GM12801 (cell line): ENCODE results near the gene PTPN14.

Experiments used
- TF ChIP-seq, protein P1 (sequence below): IDR thresholded peaks from one replicate; pipeline ENCODE4 v1.5.1; 2011; ENCODE audit warnings: control low read depth; ENCODE audit not compliant: insufficient read length; ENCODE audit errors: extremely low read depth

PTPN14 gene

DNA sequence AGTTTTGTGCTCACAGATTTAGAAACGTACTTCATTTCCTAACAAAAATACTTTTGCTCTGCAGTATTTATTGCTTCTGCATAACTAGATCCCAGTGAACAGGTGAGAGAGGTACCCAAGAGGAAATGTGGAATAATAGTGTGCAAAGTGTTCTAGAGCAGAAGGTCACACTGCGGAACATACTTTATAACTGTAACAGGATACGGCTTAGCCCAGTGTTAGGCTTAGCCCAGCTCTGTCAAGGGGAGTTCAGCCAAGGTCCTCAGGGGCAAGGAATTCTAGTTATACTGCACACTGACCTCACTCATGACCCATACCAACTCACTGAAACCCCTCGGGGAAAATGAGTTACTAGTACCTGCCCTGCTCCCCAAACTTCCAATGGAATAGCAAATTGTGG lies 55.3 kb downstream of the PTPN14 start:
- TF ChIP-seq, protein P1, sequence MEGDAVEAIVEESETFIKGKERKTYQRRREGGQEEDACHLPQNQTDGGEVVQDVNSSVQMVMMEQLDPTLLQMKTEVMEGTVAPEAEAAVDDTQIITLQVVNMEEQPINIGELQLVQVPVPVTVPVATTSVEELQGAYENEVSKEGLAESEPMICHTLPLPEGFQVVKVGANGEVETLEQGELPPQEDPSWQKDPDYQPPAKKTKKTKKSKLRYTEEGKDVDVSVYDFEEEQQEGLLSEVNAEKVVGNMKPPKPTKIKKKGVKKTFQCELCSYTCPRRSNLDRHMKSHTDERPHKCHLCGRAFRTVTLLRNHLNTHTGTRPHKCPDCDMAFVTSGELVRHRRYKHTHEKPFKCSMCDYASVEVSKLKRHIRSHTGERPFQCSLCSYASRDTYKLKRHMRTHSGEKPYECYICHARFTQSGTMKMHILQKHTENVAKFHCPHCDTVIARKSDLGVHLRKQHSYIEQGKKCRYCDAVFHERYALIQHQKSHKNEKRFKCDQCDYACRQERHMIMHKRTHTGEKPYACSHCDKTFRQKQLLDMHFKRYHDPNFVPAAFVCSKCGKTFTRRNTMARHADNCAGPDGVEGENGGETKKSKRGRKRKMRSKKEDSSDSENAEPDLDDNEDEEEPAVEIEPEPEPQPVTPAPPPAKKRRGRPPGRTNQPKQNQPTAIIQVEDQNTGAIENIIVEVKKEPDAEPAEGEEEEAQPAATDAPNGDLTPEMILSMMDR = no peak

DNA sequence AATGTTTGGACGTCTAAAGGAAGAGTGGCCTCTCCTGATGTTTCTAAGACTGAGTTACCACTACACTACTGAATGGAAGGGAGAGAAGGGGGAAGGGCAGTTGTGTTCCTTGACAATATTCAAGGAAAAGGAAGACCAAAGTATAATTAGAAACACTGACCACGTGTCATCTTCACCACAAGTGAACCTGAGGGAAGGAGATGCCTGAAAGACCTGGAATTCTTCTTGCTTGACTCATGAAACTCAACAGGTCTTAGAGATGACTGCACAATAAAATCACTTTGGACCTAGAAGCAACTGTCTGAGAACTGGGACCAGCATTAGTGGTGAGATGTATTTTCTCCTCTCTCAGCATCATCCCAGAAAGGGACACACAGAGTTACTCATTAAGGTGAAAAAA lies 56.7 kb downstream of the PTPN14 start:
- TF ChIP-seq, protein P1 = no peak

DNA sequence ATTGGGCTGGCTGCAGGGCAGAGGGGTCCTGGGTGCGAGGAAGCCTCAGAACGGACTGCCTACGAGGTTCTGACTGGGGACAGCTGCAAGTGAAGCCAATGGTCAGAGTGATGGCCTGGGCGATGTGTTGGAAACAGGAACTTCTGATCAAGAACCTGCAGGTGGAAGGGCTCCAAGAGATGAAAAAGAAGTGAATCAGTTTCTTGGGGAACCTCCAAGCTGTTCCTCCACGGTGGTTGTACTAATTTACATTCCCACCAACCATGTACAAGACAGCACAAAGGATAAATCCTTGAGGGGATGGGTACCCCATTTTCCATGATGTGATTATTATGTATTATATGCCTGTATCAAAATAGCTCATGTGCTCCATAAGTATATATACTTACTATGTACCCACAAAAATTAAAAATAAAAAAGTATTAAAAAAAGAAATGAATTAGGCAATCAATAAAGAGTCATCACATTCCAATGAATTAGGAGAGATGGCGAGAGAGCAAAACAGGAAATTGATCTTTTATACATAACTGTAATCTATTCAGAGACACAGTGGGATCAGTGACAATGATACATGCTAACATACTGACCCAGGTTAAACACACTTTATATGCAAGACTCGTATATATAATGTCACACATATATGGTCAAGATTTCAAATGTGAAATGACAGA lies 58.1 kb downstream of the PTPN14 start:
- TF ChIP-seq, protein P1 = no peak

DNA sequence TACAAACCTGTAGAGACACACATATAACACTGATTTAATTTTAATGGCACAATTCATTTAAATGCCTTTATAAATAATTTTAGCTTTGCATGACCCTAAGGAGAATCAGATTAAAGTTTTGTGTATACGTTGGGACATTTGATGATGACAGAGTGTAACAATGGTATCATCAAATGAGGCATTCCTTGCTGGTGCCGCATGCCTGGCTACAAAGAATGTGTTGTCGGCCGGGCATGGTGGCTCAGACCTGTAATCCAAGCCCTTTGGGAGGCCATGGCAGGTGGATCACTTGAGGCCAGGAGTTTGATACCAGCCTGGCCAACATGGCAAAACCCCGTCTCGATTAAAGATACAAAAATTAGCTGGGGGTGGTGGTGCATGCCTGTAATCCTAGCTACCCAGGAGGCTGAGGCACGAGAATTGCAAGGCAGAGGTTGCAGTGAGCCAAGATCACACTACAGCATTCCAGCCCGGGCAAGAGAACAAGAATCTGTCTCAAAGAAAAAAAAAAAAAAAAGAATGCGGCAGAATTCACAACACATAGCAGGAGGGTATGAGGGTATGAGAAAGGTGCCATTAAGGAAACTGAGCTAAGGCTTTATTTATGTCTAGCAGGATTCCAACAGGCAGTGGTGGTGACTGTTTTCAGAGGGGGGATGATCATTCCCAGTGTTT lies 58.9 kb downstream of the PTPN14 start:
- TF ChIP-seq, protein P1 = no peak

DNA sequence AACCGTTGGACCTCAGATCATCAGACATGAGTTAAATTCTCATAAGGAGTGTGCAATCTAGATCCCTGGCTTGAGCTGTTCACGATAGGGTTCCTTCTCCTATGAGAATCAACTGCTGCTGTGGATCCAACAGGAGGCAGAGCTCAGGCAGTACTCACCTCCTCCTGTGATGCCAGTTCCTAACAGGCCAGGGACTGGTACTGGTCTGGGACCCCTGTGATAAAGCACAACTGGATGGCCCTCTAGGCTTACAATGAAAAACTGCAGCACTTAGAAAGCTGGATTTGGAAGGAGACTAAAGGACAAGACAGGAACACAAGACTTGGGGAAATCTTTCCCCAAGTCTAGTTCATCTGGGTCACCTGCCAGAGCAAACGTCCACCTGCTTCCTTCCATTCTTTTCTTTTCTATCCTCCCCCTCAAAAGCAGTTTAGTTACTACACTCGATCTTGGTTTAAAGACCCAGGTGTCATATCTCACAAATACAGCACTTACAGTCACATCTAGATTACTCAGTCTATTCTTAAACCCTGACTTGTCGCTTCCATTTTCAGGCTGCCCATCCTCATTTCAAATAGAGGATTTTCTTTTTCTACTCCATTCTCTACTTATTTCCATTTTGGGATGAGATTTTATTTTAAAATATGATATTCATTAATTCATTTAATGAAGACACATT lies 59.8 kb downstream of the PTPN14 start:
- TF ChIP-seq, protein P1 = no peak

DNA sequence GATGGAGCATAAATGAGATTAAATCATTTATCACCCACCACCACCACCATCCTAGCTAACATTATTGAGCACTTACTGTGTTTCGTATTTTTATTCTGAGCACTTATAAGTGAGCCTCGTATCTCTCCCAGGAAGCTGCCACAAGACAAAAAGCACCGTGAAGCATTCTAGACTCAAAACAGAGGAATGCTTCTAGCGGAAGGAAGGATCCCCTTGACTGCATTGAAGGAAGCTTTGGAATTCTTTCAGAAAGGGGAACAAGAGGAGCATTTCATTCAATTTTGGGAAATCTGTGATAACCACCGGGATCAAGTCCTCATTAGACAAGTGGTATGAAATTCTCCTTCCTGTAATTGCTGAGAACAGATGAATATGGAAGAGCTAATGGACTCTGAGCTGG lies 66.3 kb downstream of the PTPN14 start:
- TF ChIP-seq, protein P1 = no peak

DNA sequence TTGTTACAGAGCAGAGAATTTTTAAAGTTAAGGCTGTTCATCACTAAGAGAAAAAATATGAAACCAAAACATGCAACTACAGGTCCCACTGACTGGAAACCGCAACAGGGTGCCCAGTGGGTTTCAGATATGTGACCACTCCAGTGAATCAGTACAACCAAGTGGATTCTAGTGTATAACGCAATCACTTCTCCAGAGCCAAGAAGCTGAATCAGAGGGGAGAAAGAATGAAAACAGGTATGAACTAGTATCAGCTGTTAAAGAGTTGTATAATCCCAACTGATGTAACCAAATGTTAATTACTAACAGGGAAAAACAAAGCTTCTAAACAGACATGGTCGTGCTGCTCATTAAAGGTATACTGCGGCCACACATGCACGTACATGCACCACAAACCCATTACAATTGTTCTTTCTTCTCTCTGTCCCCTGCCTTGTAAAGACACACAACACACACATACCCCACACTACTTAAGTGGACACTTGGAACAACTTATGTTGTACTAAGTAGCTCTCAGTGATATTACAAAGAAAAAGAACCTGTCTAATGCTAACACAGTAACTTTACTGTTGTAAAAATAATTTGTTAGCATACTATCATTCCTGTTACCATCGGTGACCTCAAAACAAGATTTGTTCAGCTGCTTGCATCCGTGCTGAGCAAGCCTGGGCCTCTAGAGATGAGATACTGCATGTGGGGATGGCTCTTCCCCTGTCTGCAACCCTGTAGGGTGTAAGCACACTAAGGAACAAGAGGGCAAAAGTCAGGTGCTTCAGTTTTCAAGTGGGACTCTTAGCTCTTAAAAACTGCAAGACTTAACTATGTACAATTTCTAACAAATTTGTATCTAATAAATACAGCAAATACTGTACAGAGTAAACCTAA lies 74.2 kb downstream of the PTPN14 start:
- TF ChIP-seq, protein P1 = no peak
